Vagina (tissue), 2 donors: ENCODE measurements around the gene SMC4.

Source experiments
- POLR2AphosphoS5 ChIP-seq, 2 donors: sonication (generic); formaldehyde crosslinking; IDR thresholded peaks; one replicate each; pipeline ENCODE4 v1.9.0; 2017; ENCODE audit warnings: antibody characterized with exemption in 2 of 2, mild to moderate bottlenecking in 2 of 2, low read depth in 1 of 2; ENCODE audit not compliant: insufficient read depth in 1 of 2
- TF ChIP-seq, protein P1 (sequence below), 3 experiments: fragments of 450-650 bp in 2 of 3; fragments of 200-600 bp in 1 of 3; sonication (generic) in 1 of 3; IDR thresholded peaks; one replicate each; pipeline ENCODE4 v1.5.1; 2017 to 2019; ENCODE audit warnings: antibody characterized with exemption in 3 of 3, mild to moderate bottlenecking in 2 of 3, moderate library complexity in 2 of 3

- TF ChIP-seq, protein P1, sequence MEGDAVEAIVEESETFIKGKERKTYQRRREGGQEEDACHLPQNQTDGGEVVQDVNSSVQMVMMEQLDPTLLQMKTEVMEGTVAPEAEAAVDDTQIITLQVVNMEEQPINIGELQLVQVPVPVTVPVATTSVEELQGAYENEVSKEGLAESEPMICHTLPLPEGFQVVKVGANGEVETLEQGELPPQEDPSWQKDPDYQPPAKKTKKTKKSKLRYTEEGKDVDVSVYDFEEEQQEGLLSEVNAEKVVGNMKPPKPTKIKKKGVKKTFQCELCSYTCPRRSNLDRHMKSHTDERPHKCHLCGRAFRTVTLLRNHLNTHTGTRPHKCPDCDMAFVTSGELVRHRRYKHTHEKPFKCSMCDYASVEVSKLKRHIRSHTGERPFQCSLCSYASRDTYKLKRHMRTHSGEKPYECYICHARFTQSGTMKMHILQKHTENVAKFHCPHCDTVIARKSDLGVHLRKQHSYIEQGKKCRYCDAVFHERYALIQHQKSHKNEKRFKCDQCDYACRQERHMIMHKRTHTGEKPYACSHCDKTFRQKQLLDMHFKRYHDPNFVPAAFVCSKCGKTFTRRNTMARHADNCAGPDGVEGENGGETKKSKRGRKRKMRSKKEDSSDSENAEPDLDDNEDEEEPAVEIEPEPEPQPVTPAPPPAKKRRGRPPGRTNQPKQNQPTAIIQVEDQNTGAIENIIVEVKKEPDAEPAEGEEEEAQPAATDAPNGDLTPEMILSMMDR (IDR thresholded peaks at IDR 0.05): no peak
- no peak for TF ChIP-seq POLR2AphosphoS5 (IDR thresholded peaks at IDR 0.05; ENCODE audit: insufficient read depth in 1 of 2, low read depth in 1 of 2)
Measured at GRCh38 chr3:160440687-160441086, 41.2 kb downstream of the SMC4 start.
